Activated CD4-positive, alpha-beta T cell treated with anti-CD3 and anti-CD28 coated beads, Interleukin-10, Interleukin-2, amounts not matched to agents 100 ng/mL and 50 ng/mL, durations not matched to agents 16 hours and 8 hours (primary cell): ENCODE measurements around the gene CCNQ.
A peak's percentile ranks its signal among the peaks of the same experiment; 100 is the strongest.

Experiments
- DNase-seq: peaks from one replicate; pipeline ENCODE4 v3.0.0-alpha.2; 2020

The CCNQ gene

GRCh38 chrX:153595387-153595786 is 3.6 kb downstream of the CCNQ start:
- DNase-seq: no peak

GRCh38 chrX:153593811-153594500 is 5.0 kb downstream of the CCNQ start:
- no peak for DNase-seq

GRCh38 chrX:153592966-153593688 is 5.8 kb downstream of the CCNQ start:
- DNase-seq: no peak

GRCh38 chrX:153592091-153592833 is 6.7 kb downstream of the CCNQ start:
- no peak for DNase-seq

GRCh38 chrX:153590961-153591956 is 7.7 kb downstream of the CCNQ start:
- no peak for DNase-seq

GRCh38 chrX:153588782-153589446 is 10.0 kb downstream of the CCNQ start:
- no peak for DNase-seq

- no peak for DNase-seq
Measured at GRCh38 chrX:153588021-153588781, 10.7 kb downstream of the CCNQ start.

- DNase-seq: no peak
Measured at GRCh38 chrX:153587342-153587741, 11.6 kb downstream of the CCNQ start.

GRCh38 chrX:153585827-153586226 is 13.1 kb downstream of the CCNQ start:
- DNase-seq: no peak

- DNase-seq: no peak
Measured at GRCh38 chrX:153583433-153583832, 15.5 kb downstream of the CCNQ start.

GRCh38 chrX:153582896-153583295 is 16.0 kb downstream of the CCNQ start:
- peak; percentile 65 for DNase-seq

- DNase-seq: no peak
Measured at GRCh38 chrX:153580700-153581386, 18.1 kb downstream of the CCNQ start.

- DNase-seq: no peak
Measured at GRCh38 chrX:153578889-153579288, 20.1 kb downstream of the CCNQ start.

- no peak for DNase-seq
Measured at GRCh38 chrX:153578200-153578835, 20.6 kb downstream of the CCNQ start.

- no peak for DNase-seq
Measured at GRCh38 chrX:153576961-153577360, 22.0 kb downstream of the CCNQ start.

- DNase-seq: no peak
Measured at GRCh38 chrX:153576239-153576870, 22.6 kb downstream of the CCNQ start.

- DNase-seq: peak; percentile 10
Measured at GRCh38 chrX:153573984-153574383, 25.0 kb downstream of the CCNQ start.

- DNase-seq: no peak
Measured at GRCh38 chrX:153572601-153573000, 26.3 kb downstream of the CCNQ start.

GRCh38 chrX:153571534-153571908 is 27.4 kb downstream of the CCNQ start:
- no peak for DNase-seq

- no peak for DNase-seq
Measured at GRCh38 chrX:153569475-153569874, 29.5 kb downstream of the CCNQ start.
